ENCODE results near the gene TUBB4B. TPM values are rescaled to one million over a fixed set of nuclear protein-coding genes. Genes with fewer than 3 reads are reported as not detected.

The TUBB4B gene
- polyA plus RNA-seq, 1 of the 3 experiments (the other 2 are of a cell fraction), result 508 TPM

- Histone ChIP-seq H3K4me3 (ENCODE audit: low read depth in 2 of 2, low read length in 1 of 2) (no peak overlapping the region), H3K36me3 (replicated peaks in 1 of 2; ENCODE audit: control insufficient read depth in 1 of 2, insufficient read depth in 2 of 2, low read length in 1 of 2) (peaks cover 0 to 3% of the 10 kb centered on the region in 2 experiments), H3K79me2 (ENCODE audit: insufficient read depth) (no peaks in the 10 kb centered on the region), H2AFZ (ENCODE audit: low read depth) (no peak overlapping the region), H3K27me3 (ENCODE audit: insufficient read depth) (no peaks in the 10 kb centered on the region), H3K9ac (no peak overlapping the region), H3K9me2 (no peaks in the 10 kb centered on the region), H3K9me3 (no peaks in the 10 kb centered on the region), H3K4me2 (no peak overlapping the region), H3K27ac (ENCODE audit: low read depth in 2 of 2, low read length in 1 of 2) (no peak overlapping the region), H3K4me1 (ENCODE audit: control insufficient read depth in 1 of 2, insufficient read depth in 2 of 2, low read depth in 1 of 2, low read length in 1 of 2) (peaks cover 0 to 8% of the 10 kb centered on the region in 2 experiments; a peak in 2 of 4 replicates), H4K20me1 (ENCODE audit: insufficient read depth) (no peaks in the 10 kb centered on the region), H3F3A (replicated peaks; ENCODE audit: insufficient read depth) (peaks cover 11% of the 10 kb centered on the region)
- POLR2A ChIA-PET, result no interaction called here
- 98% methylated on average over 99 of the region's 139 CpGs for whole genome bisulfite sequencing (ENCODE audit: low lambda C conversion rate)
- CTCF ChIA-PET, result interaction anchor here (0.7 to 1.4 kb wide), 4 partner anchors 14 to 507 kb away, joined by 3 read pairs; partner anchors contain the start of genes EXD3 and NOXA1
- TF ChIP-seq ELF1 (IDR thresholded peaks at IDR 0.05) (no peak), GABPA (IDR thresholded peaks at IDR 0.05; ENCODE audit: low read depth) (no peak), SIN3A (IDR thresholded peaks at IDR 0.05; ENCODE audit: borderline replicate concordance, low read depth, low read length) (no peak), JUND (IDR thresholded peaks at IDR 0.05) (no peak), MXI1 (IDR thresholded peaks at IDR 0.05; ENCODE audit: low read depth, low read length) (no peak), EZH2phosphoT487 (IDR thresholded peaks at IDR 0.05; ENCODE audit: borderline replicate concordance, low read depth) (no peak), RXRA (IDR thresholded peaks at IDR 0.05; ENCODE audit: borderline replicate concordance, low read depth) (no peak), POLR2AphosphoS5 (IDR thresholded peaks at IDR 0.05; ENCODE audit: low read depth, low read length) (no peak)
- TF ChIP-seq, protein P1, sequence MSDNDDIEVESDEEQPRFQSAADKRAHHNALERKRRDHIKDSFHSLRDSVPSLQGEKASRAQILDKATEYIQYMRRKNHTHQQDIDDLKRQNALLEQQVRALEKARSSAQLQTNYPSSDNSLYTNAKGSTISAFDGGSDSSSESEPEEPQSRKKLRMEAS (IDR thresholded peaks at IDR 0.05; ENCODE audit: low read depth), result no peak
- DNase-seq, result peak; percentile 19
These were observed 37.9 kb downstream of the TUBB4B start for GRCh38 chr9:137278721-137279711.

GRCh38 chr9:137279741-137280473 lies 38.8 kb downstream of the TUBB4B start:
- no peak for DNase-seq
- H3K9me3 ChIP-seq, result no peaks in the 10 kb centered on the region
- H3K27me3 ChIP-seq (ENCODE audit: insufficient read depth), result no peaks in the 10 kb centered on the region
- no peaks in the 10 kb centered on the region for H3K36me3 ChIP-seq (replicated peaks in 1 of 2; ENCODE audit: control insufficient read depth in 1 of 2, insufficient read depth in 2 of 2, low read length in 1 of 2)
- H2AFZ ChIP-seq (ENCODE audit: low read depth), result no peak overlapping the region
- no peak overlapping the region for H3K27ac ChIP-seq (ENCODE audit: low read depth in 2 of 2, low read length in 1 of 2)
- ChIA-PET CTCF (interaction anchor here (0.8 to 1.4 kb wide), 4 partner anchors 12 to 143 kb away, joined by 3 to 6 read pairs (median 3); partner anchors contain the start of genes EXD3 and NOXA1), POLR2A (no interaction called here)
- H3K9ac ChIP-seq, result no peak overlapping the region
- no peaks in the 10 kb centered on the region for H4K20me1 ChIP-seq (ENCODE audit: insufficient read depth)
- H3K4me1 ChIP-seq (ENCODE audit: control insufficient read depth in 1 of 2, insufficient read depth in 2 of 2, low read depth in 1 of 2, low read length in 1 of 2), result peaks cover 0 to 8% of the 10 kb centered on the region in 2 experiments; a peak in 2 of 4 replicates
- TF ChIP-seq, protein P2, sequence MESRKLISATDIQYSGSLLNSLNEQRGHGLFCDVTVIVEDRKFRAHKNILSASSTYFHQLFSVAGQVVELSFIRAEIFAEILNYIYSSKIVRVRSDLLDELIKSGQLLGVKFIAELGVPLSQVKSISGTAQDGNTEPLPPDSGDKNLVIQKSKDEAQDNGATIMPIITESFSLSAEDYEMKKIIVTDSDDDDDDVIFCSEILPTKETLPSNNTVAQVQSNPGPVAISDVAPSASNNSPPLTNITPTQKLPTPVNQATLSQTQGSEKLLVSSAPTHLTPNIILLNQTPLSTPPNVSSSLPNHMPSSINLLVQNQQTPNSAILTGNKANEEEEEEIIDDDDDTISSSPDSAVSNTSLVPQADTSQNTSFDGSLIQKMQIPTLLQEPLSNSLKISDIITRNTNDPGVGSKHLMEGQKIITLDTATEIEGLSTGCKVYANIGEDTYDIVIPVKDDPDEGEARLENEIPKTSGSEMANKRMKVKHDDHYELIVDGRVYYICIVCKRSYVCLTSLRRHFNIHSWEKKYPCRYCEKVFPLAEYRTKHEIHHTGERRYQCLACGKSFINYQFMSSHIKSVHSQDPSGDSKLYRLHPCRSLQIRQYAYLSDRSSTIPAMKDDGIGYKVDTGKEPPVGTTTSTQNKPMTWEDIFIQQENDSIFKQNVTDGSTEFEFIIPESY (IDR thresholded peaks at IDR 0.05; ENCODE audit: borderline replicate concordance, low read depth), result no peak
- TF ChIP-seq NFIC (IDR thresholded peaks at IDR 0.05; ENCODE audit: borderline replicate concordance), result no peak
- H3F3A ChIP-seq (replicated peaks; ENCODE audit: insufficient read depth), result peaks cover 10% of the 10 kb centered on the region
- 96% methylated on average over 32 of the region's 41 CpGs for WGBS (ENCODE audit: low lambda C conversion rate)
- H3K9me2 ChIP-seq, result no peaks in the 10 kb centered on the region
- no peaks in the 10 kb centered on the region for H3K79me2 ChIP-seq (ENCODE audit: insufficient read depth)
- no peak overlapping the region for H3K4me2 ChIP-seq
- no peak overlapping the region for H3K4me3 ChIP-seq (ENCODE audit: low read depth in 2 of 2, low read length in 1 of 2)

Data from SK-N-SH (cell line).